HG03457 (cell line): ENCODE results near the gene ACAN.

Source experiments
- ATAC-seq: cut with Tn5 transposase; IDR thresholded peaks from one replicate; pipeline ENCODE4 v1.9.1; 2021; ENCODE audit warnings: moderate number of reproducible peaks; ENCODE audit not compliant: unreplicated experiment

The ACAN gene

DNA sequence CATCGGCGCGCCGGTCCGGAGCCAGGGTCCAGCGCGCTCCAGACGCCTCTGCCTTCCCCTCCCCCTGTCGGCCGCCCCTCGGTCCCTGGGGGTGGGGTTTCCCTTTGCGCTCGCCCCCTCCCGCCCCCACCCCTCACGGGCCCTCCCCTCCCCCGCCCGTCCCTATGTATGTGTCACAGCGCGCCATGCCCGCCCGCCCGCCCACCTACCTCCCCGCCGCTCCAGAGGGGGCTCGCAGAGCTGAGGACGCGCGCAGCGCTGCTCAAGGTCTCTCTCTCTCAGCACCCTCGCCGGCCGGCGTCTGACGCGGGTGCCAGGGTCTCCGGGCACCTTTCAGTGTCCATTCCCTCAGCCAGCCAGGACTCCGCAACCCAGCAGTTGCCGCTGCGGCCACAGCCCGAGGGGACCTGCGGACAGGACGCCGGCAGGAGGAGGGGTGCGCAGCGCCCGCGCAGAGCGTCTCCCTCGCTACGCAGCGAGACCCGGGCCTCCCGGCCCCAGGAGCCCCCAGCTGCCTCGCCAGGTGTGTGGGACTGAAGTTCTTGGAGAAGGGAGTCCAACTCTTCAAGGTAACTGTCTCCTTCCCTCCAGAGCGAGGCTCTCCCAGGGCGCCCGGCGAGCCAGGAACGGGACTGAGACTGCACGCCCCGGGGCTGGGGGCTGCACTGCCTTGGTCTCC, at the start of gene ACAN:
Gene ACAN, plus strand, starts transcription at position 196 of the 679 bp plus-strand sequence. CDS start 32,771 bp downstream, outside the sequence.
- no peak for ATAC-seq

DNA sequence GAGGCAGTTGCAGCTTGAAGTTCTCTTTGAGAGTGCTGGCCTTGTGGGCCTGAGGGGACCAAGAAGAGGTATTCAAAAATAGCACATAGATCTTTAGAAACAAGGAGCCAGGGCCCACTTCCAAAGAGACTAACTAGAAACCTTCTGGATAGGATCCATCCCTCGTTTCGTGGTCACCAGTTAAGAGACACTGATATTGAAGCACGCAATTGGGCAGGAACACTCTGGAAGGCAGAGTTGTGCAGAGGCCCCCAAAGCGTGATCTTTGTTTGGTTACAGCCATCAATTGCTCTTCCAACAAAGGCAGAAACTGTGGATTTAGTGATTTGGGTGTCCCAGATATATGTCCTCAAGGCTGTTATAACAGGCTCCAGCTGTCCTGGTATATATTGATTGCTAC, 46.7 kb upstream of the ACAN start:
- no peak for ATAC-seq

DNA sequence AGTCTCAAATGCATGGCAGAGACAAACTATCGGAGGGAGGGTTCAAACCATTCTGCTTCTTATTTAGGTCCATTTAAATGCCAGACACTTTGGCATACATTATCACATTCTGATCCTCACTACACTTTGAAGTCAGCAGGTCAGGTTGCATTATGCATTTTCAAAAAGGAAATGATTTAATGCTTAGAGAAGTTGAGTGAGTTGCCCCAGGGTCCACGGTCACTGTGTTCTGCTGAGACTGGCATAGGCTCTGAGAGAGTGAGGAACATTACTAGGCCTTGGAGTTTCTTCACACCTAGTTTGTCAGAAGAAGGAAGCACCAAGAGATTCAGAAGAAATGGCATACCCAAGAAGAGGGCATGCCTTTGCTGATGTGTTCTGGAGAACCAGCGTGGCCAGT, 46.3 kb upstream of the ACAN start:
- ATAC-seq = no peak

DNA sequence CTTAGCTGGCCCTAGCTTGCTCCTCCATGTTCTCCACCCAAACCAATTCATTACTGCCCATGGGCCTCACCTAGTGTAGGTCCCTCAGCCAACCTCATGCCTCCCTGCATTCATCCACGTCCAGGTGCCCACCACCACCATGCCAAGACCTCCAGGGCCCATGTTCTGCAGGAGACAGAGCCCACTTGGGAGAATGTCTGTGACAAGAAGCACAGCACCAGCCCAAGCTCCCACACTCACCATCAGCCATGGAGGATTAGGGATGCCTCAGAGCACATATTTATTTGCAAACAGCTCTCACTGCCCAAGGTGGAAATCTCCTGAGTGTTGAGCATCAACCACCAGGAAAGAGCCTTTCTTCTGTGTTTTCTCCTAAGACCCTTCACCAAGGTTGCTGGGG, 43.4 kb upstream of the ACAN start:
- ATAC-seq = no peak

DNA sequence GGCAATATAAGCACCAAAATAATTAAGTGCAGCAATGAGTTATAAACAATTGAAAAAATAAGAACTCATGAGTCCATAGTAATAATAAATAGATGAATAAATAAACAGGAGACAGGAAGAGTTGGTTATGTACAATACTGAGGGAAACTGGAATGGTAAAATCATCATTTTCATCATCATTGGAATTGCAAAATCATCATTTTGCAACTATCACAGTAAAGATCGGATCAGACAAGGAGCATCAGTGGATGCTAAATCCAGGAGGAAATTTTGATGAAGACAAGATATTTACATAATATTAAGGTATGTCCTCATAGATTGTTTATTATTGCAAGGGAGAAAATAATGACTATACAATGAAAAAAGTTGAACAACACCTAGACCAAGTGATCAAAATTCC, 38.8 kb upstream of the ACAN start:
- no peak for ATAC-seq

DNA sequence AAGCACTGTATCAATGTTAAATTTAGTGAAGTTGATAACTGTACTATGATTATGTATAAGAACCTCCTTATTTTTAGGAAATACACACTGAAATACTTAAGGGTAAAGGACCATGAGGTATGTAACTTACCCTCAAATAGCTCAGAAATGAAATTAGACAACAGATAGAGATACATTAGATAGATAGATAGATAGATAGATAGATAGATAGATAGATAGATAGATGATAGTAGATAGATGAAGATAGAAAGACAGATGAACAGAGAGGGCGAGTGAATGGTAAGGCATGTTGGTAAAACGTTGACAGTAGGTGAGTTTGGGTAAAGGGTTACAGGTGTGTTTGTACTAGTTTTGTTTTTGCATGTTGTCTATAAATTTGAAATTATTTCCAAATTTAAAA, 38.0 kb upstream of the ACAN start:
- ATAC-seq = no peak

DNA sequence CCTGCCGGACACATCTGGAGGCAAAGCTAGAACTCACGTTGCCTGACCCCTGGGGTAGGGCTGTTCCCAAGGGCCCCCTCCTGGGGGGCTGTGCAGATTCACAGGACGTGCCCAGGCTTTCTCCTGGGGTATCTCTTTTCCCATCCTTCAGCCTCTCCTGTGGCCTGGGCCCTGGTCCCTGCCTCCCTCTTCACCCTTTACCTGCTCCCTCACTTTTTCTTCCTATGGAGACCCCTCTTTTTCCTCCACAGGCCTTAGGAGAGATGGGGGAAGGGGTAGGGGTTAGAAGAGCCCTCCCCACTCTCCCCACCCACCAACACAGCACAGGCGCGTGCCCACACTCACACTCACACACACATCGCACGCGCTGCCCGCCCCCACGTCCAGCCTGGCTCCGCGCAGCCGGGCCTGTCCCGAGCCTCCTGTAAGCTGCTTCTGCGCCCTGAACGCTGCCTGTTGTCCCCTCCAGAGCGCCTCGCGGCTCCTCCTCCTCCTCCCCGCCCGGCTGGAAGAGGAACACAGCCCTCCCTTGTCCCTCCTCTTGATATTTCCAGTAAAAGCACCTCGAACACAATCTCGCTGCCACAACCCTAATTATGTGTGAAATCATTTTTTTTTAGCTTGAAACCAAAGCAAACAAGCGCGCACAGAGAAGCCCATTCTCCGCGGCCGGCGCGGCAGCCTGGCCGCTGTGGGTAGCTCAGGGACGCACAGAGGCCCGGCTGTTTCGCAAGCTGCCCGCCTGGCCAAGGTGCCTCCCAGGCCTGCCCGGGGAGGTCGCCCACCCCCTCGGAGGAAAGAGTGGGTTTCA, 33.9 kb upstream of the ACAN start:
- ATAC-seq = no peak

DNA sequence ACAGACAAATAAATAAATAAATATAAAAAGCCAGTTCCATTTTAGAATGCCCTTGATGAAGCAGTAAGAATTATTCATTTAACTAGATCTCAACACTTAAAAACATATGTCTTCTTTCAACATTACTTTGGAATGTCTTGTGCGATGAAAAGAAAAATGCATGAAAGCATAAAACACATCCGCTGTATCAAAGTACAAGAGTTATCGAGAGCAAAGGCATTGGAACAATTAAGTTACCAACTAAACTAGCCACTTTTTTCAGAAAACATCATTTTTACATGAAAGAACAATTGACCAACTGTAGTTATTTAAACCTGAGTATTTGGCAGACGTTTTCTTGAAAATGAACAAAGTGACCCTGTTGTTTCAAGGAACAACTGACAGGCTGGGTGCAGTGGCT, 27.5 kb upstream of the ACAN start:
- ATAC-seq = no peak

DNA sequence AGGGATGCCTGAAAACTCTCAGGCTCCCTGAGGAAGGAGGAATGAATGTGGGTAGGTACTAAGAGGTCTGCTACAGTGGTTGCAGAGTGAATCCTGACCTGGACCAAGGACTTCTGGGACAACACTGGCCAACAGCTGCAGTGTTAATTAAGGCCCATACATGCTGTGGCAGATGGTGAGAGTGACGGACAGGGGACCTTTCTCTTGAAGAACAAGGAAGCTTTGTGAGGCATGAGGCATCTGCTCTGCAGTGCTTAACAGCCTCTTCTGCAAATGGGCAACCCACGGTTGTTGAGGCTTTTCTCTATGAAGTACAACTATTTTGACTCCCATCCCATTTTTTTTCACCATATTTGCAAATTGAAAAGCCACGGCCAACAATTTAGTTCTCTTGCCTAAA, 26.6 kb upstream of the ACAN start:
- ATAC-seq = no peak

DNA sequence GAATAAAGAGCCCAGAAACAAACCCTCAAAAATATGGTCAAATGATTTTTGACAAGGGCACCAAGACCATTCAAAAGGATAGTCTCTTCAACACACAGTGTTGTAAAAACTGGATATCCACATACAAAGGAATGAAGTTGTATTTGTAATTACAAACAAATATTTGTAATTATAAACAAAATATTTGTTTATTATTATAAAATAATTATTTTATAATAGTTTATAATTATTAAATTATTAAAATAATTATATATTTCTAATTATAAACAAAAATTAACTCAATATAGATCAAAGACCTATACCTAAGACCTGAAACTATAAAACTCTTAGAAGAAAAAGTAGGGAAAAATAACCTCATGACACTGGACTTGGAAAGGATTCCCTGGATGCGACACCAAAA, 23.3 kb upstream of the ACAN start:
- no peak for ATAC-seq

DNA sequence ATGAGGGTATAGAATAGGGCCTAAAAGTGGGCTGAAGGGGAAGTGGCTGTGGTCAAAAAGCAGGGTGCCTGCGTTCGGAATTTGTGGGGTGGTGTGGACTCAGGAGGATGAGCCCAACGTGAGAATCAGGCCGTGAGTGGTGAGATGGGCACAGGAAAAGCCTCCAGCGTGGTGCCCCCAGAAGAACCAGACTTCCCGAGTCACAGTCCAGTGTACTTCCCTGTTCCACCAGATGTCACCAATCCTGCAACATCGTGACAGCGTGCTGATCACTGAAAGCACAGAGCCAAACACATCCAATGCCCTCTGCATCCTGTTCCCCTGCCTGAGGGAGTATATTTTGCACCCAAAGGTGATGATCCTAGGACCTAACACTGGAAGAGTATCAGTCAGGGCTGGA, 20.8 kb upstream of the ACAN start:
- no peak for ATAC-seq

DNA sequence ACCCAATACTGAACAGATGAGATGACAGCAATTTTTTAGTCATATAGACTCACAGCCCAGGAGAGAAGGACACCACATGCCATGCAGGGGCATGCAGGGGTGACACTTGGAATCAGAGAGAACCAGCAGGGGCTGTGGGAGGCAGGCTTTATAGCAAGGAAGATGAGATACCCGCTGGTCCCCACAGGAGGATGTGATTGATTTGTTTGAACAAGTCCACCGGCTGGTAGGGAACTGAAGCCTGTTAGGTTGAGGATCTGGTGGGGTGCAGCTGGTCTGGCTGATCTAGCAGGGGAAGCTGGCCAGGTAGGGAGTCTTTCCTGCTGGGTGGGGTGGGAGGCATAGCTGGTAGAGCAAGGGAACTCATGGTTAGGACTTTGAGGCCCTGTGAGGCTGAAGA, 18.0 kb upstream of the ACAN start:
- ATAC-seq = no peak

DNA sequence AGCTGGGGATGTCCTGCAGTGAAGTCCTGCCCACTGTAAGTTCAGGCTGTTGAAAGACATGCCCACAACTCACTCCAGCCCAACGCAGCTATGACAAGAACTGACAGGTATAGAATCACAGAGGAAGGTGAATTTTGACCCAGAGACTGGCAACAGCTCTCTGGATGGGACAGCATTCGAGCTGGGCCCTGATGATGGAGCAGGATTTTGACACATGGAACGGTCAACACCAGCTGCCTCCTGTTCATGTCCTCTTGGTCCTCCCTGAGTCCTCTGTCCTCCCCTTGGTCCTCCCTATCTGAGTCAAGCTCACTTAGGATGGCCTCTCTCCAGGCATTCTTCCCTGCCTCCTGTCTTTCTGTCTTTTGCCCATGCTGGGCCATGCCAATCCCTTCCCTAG, 15.2 kb upstream of the ACAN start:
- ATAC-seq = no peak

DNA sequence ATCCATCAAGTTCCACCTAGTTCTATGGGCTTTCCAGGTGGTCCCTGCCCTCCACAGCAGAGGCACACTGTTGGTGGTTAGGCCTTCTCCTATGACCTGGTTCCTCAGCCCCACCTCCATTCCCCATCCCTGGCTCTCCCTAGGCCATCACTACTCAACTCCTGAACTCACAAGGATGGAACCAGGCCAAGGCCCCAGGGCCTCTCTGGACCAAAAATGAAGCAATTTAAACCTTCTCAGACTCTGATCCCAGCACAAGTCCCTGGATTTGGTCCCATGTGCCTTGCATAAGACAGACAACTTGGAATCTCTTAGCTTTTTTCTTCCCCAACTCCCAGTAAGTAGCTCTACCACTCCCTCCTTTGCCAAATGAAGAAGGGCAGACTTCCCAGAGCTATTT, 14.4 kb upstream of the ACAN start:
- no peak for ATAC-seq

DNA sequence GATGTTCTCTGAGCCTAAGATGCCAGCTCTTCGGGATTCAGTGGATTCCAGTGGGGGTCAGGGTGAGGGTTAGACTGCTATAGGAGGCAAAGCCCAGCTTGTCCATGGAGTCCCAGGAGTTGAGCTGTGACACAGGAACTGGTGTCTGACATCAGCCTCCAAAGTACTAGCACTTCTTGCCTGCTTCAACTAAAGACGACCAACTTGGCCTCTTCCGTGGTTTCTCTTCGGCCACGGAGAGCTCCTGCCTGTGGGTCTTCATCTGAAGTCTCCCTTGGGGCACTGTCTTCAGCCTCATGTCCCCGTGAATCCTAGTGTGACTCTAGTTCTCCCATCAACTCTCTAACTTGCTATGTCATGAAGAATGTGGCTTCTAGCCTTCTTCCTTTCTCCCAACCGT, 12.8 kb upstream of the ACAN start:
- ATAC-seq = no peak

DNA sequence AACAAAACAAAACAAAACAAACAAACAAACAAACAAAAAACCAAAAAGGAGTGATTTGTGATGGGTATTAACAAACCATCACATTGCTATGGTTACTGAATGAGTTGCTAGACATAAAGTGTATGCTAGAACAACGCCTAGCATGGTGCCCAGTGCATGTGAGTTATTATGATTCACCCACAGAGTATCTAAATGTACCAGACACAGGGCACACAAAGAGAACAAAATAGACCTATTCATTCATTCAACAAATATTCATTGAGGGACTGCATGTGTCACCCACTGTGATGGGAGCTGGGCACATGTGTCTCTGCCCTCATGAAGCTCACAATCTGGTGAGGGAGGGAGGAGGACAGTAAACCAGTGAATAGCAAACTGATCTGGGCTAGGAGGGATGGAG, 11.6 kb upstream of the ACAN start:
- ATAC-seq = no peak

DNA sequence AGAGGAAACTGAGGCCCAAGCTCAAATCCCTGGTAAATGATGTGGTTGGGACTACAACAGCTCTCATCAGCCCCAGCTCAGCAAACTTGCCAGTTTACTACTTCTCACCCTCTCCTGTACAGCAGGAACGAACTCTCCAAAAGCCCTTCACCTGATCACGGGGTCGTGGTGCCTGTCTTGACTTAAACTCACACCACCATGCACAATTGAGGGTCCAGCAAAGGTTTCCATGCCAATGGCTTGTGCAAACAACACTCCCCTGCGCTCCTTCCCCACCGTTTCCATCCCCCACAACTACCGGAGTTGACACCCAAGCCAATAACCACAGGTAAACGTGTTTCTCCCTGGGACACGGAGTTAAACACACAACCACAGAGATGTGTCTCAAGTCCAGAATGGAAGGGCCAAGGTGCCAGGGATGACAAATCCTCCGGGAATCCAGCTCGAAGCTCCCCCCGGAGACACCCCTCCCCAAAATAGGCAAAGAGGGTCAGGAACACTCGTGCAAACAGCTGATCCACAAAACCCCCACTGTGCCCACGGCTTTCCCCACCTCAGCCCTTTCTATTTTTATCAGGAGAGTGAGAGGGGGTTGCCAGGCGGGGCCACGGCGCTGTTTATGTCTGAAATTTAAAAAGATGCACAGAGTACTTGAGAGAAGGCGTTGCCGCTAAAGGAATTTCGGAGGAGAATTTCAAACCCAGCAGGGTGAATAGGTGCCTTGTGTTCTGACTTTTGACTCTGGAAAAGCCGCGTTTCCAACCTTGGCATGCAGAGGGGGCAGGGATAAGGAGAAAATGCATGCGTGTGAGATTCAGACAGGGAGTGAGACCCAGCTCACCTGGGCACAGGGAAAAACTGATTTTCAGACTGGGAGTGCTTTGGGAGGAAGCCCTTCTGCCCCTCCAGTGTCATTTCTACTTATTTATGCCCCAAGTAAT, 10.6 kb upstream of the ACAN start:
- ATAC-seq = no peak

DNA sequence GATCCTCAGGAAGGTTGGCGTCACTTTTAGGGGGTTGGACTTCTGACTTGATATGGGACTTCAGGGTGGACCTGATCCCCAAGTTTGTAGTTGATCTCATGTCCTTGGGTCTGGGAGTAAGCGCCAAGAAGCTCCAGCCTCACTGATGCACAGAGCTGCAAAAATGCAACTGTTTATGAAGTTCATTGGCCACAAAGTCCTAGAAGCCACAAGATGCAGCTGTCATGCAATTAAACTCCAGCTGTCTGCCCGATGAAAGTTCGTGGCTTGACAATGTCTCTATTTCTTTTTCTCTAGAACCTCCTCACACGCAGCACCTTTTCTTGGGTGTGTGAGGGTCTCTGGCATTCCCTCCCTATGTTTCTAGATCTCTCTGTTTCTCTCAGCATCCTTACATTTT, 9.2 kb upstream of the ACAN start:
- ATAC-seq = no peak

DNA sequence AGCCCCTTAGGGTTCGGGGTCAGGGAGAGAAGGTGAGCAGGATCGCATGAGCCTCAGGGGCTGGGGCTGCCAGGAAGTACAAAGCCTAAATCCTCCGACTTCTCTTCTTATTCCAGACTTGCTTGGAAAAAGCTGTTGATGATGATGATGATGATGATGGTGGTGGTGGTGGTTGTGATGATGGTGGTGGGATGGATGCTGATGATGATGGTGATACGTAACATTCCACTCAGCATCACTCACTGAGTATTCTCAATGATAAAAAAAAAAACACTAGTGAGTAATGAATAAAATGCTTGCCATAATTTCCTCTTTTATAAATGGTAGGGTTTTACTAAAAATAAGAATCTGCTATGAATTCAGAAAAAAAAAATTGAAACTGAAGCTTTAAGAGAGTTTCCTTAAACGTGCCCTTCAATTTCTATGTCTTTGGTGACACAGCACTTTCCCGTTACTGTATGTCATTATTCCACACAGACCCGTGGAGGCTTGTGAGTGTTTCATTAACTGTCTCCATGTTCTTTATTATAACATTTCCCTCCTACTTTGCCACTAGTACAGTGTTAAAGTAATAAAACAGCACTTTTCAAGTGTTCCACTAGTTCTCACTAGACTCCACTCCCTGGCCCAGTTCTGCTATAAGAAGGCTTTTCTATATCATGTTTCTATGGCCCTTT, 5.4 kb upstream of the ACAN start:
- ATAC-seq = no peak

DNA sequence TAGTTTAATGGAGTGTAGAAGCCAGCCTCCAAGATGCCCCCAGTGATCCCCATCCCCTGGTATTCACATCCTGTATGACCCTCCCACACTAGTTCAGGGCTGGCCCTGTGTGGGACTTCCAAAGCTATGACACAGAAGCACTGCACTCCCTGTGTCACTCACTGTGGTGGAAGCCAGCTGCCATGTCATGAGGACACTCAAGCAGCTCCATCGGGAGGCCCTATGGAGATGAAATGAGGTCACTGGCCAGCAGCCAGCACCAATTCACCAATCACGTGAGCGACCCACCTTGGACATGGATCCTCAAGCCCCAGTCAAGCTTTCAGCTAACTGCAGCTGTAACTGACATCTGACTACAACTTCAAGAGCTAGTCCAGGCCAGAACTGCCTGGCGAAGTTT, 3.9 kb upstream of the ACAN start:
- no peak for ATAC-seq

DNA sequence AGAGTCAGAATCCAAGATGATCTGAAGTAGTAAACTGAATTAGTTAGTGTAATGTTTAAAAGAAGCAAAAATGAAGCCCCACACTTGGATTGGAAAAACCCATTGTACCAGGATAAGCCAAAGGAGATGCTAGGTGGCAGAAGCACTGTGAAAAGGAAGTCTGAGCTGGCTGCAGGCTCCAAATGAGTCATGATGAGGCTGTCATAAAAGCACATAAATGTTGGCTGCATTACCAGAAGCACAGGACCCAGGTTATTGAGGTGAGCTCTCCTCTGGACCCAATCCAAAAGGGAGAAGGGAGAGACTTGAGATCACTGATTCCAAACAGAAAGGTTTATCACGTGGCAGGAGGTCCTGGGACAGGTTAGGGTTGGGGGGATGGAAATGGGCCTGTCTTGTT, 3.2 kb upstream of the ACAN start:
- no peak for ATAC-seq
